ENCODE results near the gene NHSL1.

Gene NHSL1

DNA sequence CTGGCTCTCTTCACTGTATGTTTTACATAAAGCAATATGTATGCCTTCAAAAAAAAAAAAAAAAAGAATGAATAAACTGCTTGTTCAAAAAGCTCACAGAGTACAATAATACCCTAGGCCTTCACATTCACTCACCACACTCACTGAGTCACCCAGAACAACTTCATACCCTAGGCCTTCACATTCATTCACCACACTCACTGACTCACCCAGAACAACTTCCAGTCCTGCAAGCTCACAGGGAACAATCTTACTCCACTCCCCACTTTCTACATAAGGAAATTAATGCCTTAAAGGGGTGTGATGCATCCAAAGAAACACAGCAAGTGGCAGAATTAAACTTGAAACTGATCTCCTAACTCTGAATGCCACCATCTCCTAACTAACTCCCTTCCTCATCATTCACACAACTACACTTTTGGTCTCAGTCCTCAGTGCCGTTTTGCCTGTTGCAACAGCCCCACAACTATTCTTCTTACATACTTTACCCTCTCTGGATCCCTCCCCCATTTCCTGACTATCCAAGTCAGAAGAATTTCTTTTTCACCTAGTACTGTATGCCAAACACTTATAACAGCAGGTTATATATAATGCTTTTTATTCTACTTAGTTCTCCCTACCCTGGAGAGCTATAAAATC is 34.2 kb downstream of the NHSL1 start:
- DNase-seq (ENCODE audit: low read depth) = peak; percentile 82
- H3K4me3 ChIP-seq (ENCODE audit: low read length) = no peak overlapping the region
- TF ChIP-seq, protein P1, sequence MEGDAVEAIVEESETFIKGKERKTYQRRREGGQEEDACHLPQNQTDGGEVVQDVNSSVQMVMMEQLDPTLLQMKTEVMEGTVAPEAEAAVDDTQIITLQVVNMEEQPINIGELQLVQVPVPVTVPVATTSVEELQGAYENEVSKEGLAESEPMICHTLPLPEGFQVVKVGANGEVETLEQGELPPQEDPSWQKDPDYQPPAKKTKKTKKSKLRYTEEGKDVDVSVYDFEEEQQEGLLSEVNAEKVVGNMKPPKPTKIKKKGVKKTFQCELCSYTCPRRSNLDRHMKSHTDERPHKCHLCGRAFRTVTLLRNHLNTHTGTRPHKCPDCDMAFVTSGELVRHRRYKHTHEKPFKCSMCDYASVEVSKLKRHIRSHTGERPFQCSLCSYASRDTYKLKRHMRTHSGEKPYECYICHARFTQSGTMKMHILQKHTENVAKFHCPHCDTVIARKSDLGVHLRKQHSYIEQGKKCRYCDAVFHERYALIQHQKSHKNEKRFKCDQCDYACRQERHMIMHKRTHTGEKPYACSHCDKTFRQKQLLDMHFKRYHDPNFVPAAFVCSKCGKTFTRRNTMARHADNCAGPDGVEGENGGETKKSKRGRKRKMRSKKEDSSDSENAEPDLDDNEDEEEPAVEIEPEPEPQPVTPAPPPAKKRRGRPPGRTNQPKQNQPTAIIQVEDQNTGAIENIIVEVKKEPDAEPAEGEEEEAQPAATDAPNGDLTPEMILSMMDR (conservative IDR thresholded peaks at IDR 0.05; ENCODE audit: low read depth, low read length) = no peak

- DNase-seq (ENCODE audit: low read depth) = no peak
- TF ChIP-seq, protein P1 (conservative IDR thresholded peaks at IDR 0.05; ENCODE audit: low read depth, low read length) = no peak
- no peak overlapping the region for H3K4me3 ChIP-seq (ENCODE audit: low read length)
Measured at GRCh38 chr6:138464085-138464484, 35.2 kb downstream of the NHSL1 start.

DNA sequence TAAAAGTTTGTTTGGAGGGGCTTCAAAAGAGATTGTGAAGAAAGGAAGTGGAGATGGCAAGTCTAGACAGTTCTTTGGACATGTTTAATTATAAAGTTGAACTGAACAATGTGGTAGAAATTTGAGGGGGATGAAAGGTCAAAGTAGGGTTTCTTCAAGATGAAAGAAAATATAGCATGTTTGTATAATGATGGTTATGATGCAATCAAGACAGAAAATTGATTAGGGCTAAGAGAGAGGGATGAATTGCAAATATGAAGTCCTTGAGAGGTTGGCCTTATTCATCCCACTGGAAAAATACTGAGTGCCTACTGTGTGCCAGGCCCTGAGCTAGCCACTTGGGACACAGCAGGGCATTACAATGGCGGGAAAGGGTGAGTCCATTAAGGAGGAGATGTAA is 37.6 kb downstream of the NHSL1 start:
- no peak overlapping the region for H3K4me3 ChIP-seq (ENCODE audit: low read length)
- TF ChIP-seq, protein P1 (conservative IDR thresholded peaks at IDR 0.05; ENCODE audit: low read depth, low read length) = no peak
- DNase-seq (ENCODE audit: low read depth) = no peak

DNA sequence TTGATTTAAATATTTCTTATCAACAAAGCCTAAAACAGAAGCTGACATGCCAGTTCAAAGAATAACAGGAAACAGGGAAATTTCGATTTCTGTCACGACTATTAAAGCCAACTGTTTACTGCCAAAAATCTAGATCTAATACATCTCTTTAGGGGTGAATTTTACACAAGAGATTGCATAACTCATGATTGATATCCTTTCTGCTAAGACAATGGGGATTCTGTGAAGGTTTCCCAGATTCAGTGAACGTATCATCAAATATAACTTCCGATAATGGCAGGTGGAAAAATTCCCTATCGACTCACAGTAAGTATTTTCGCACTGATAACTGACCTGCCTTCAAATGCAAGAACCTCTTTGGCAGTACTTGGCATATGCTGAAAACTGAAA is 42.9 kb downstream of the NHSL1 start:
- TF ChIP-seq, protein P1 (conservative IDR thresholded peaks at IDR 0.05; ENCODE audit: low read depth, low read length) = no peak
- no peak for DNase-seq (ENCODE audit: low read depth)
- no peak overlapping the region for H3K4me3 ChIP-seq (ENCODE audit: low read length)

DNA sequence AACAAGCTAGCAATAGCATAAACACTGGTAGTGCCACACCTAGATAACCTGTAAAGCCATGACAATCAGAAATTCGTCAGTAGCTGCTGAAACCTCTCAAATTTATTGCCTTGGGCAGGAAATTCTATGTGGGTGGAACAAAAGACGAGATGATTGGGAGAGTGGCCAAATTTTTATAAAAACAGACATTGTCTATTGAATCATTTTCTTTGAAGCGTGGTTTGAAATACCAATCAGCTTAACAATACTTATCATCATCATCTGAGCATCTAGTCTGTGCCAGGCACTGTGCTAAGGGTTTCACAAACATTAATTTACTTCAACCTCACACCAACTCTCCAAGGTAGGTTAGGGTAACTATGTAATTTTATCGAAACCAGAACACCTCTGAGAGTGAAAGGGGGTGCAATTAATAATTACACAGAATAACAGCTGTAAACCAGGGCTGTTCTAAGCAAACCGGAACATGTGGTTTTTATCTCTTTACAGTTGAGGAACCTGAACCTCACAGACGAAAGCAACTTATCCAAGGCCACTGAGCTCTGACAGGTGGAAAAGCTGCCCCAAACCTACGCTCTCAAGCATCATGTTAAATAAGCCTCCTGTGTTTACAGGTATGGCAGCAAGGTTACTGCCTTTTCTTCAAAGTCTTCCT is 43.4 kb downstream of the NHSL1 start:
- no peak for DNase-seq (ENCODE audit: low read depth)
- TF ChIP-seq, protein P1 (conservative IDR thresholded peaks at IDR 0.05; ENCODE audit: low read depth, low read length) = no peak
- no peak overlapping the region for H3K4me3 ChIP-seq (ENCODE audit: low read length)

- DNase-seq (ENCODE audit: low read depth) = no peak
- TF ChIP-seq, protein P1 (conservative IDR thresholded peaks at IDR 0.05; ENCODE audit: low read depth, low read length) = no peak
- H3K4me3 ChIP-seq (ENCODE audit: low read length) = no peak overlapping the region
Measured at GRCh38 chr6:138454981-138455706, 44.1 kb downstream of the NHSL1 start.

Data from retinal pigment epithelial cell (primary cell).